Cortex of kidney (tissue), 1 donor: Measurements from ENCODE around the gene FSD2.
A peak's percentile ranks its signal among the peaks of the same experiment; 100 is the strongest.
"Not testable (repeated sequence)": the region's sequence is repeated elsewhere in the genome, so short reads cannot be mapped to it uniquely, and the experiment has no call there.

Source experiments
- DNase-seq: peaks from one replicate; lab custom pipeline; 2025; lab: John Stamatoyannopoulos, UW

Gene FSD2

GRCh38 chr15:82830427-82831173, 24.7 kb upstream of the FSD2 start:
- no peak for DNase-seq

DNA sequence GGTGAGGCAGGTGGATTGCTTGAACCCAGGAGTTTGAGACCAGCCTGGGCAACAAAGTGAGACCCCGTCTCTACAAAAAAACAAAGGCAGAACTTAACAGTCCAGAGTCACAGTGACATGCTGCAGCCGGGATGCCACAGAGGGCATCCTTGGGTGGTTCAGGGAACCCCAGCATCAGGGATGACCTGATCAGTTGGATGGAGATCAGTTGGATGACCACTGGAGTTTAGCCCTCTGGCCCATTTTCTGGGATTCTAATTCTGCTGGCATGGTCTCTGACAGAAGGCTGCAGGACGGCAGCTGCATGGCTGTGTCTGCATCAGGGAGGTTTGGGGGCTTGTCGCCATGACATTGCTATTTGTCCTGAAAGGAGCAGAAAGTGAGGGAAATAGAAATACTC, 23.4 kb upstream of the FSD2 start:
- no peak for DNase-seq

GRCh38 chr15:82828075-82828474, 22.2 kb upstream of the FSD2 start:
- DNase-seq, result no peak

GRCh38 chr15:82823049-82823448, 17.2 kb upstream of the FSD2 start:
- DNase-seq, result no peak

GRCh38 chr15:82821851-82822250, 16.0 kb upstream of the FSD2 start:
- DNase-seq, result not testable (repeated sequence)

GRCh38 chr15:82821396-82821795, 15.5 kb upstream of the FSD2 start:
- DNase-seq, result not testable (repeated sequence)

- no peak for DNase-seq
Observed at GRCh38 chr15:82820128-82820527, 14.3 kb upstream of the FSD2 start.

DNA sequence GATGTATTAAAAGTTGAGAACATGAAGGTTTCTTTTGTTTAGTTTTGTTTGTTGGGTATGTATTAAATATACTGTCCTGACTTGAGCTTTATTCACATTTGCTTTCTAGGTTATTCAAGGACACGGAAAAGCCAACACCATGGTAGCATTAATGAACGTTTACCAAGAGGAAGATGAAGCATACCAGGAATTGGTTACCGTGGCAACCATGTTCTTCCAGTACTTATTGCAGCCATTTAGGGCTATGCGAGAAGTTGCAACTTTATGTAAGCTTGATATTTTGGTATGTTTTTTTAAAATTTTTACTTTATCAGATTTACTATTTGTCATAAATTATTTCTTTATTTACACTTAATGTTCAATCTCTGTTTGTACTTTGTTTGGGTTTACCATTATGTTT, 7.1 kb upstream of the FSD2 start:
- DNase-seq, result no peak

DNA sequence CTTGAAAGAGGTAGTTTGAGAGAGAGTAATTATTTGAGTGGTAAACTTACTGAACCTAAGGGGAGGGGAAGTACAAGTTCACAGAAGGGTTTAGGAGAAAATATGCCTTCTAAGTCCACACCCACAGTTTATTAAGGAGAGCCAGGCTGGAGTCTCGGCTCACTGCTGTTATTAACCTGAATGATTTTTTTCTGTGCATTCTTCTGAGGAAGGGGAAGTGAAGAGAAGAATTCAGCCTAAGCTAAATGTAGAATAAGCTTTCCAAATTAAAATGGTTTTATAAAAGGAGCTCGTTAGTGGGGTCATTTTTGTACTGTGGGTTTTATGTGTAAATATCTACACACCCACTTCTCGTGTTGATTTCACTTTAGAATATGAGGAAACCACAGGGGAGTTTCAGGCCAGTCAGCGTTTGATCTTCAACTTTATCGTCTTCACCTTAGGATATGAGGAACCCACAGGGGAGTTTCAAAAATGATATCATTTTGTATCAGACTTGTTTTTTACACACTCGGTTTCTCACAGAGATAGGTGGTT, 5.1 kb upstream of the FSD2 start:
- no peak for DNase-seq

- DNase-seq, result no peak
Observed at GRCh38 chr15:82810061-82810889, 4.4 kb upstream of the FSD2 start.

- DNase-seq, result peak; percentile 54
Observed at GRCh38 chr15:82809308-82810060, 3.6 kb upstream of the FSD2 start, which contains the start of gene WHAMM. Gene WHAMM (plus strand): TSS chr15:82809628. CDS start chr15:82809727, 99 bp downstream.

DNA sequence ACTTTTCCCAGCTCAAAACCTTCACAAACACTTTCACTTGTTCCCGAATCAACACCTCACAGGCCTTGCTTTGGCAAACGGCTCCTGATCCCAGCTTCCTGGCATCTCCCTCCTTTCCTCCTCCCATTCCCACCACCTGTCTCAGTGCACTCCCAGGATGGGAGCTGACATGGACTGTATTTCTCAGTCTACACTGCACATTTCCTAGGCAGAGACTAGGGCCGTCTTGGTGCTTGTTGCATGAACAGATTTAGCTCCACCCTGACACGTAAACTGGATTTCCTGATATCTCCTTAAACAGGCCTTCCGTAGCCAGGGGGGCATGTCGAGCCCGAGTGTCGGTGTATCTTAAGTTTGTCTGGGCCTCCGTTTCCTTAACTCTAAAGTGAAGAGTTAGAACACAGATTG, 2.8 kb upstream of the FSD2 start:
- no peak for DNase-seq

DNA sequence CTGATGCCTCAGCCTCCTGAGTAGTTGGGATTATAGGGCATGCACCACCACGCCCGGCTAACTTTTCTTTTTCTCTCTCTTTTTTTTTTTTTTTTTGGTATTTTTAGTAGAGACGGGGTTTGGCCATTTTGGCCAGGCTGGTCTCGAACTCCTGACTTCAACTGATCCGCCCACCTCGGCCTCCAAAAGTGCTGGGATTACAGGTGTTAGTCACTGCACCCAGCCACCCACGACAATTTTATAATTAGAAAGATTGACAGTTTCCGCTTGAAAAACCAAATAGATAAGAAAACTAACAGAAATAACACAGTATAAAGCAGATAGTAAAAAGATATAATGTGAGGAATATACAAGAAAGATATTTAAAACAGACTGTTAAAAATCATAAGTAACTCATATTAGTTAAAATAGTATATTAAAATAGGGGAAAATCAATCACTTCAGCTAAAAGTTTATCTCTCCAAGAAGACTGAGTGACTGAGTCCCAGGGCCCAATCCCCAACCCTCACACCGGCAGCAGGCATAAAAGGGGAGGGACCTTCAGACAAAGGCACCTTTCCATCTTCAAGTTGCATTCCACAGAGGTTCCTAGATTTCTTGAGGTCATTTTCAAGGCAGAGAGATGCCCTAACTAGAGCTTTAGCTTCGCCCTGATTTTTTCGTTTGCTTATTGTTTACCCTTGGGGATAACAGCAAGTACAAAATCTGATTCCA, 2.2 kb upstream of the FSD2 start:
- DNase-seq, result no peak

DNA sequence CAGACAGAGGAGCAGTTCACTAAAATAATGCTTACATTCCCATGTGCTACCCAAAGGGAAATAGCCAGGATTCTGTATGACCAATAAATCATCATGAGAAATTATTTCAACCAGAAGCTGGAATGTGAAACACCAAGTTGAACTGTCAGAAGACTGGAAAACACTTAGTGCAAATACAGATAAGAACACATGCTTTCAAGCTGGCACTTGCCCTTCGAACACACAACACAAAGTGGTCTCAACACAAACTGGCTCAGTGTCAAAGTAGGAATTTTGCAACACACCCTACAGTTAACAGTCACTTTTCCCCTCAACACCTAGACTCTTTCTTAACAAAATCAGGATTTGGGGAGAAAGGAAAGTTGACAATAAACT, 1.3 kb downstream of the FSD2 start:
- DNase-seq, result no peak

DNA sequence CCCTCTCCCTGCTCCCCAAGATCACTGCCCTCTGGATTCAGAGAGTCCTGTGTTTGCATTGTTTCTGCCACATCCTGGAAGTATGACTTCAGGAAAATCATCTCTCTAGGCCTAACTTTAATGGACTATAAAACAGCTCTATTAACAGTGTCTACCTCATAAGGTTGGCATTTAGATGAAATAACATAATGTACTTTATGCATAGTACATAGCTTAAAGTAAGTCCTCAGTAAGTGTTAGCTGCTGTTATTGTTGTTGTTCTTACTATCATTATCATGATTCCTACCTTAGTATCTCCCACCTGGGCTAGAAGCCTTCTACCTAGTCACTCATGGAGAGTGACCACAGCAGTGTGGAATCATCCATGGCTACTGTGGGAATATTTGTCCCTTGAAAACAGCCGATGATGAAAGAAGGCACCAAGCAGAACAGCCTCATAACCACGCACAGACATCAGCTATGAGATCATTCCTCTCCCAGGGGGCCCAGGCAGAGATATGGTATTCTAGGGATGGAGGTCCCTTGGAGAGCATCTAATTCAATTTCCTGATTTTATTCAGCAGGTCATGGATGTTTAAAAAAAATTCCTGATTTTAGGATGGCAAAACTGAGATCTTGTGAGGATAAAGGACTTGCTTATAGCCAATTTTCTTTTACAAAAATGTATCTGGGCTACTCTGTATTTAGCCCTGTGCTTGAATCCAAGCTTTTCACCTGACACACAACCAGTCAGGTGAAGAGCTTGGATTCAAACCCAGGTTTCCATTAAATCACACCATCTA, 1.9 kb downstream of the FSD2 start:
- no peak for DNase-seq

GRCh38 chr15:82802497-82802896, 3.4 kb downstream of the FSD2 start:
- DNase-seq, result no peak

DNA sequence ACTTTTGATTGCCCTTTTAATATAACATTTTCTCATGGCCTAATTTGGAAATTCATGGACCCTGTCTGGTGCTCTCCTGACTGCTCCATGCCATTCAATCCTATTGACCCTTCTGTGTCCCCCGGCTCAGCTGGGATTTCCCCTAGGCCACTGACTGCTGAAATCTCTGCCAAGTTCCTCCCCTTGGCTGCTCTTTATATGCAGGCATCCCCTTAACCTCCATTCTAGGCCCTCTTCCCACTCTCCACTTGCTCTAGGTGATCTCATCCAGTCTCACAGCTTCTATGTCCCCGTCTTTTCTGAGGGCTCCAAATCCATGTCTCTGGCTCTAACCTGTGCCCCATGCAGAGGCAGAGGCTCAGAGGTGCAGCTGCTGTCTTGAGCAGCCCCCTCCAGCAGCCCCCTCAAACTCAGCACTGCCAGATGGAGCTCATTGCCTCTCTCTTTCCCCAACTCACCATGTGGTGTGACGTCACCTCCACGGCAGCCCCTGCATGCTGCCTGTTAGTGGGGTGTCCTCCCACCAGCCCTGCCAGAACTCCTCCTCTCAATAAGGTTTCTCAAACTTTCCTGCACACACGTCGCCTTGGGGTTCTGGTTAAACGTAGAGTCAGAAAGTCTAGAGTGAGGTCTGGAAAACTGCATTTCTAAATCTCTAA, 6.6 kb downstream of the FSD2 start:
- DNase-seq, result no peak

DNA sequence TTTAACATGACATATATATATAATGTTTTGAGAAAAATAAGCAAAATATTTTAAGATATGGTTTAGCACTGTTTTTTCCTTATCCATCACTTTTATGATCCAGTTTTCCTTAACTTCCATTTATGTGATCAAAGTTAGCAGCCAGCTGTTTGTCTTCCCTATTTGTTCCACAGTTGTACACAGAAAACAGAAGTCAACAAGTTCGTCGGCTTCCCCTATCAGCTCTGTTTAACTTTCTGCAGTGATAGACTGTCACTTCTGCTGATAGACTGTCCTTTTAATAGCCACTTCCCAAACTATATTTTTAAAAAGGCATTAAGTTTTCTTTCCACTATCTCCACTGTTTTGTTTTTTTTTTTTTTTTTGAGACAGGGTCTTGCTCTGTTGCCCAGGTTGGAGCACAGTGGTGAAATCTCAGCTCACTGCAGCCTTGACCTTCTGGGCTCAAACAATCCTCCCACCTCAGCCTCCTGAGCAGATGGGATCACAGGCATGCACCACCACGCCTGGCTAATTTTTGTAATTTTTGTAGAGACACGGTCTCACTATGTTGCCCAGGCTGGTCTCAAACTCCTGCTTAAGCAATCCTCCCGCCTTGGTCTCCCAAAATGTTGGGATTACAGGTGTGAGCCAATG, 7.2 kb downstream of the FSD2 start:
- no peak for DNase-seq

- no peak for DNase-seq
Observed at GRCh38 chr15:82798104-82798503, 7.8 kb downstream of the FSD2 start.

DNA sequence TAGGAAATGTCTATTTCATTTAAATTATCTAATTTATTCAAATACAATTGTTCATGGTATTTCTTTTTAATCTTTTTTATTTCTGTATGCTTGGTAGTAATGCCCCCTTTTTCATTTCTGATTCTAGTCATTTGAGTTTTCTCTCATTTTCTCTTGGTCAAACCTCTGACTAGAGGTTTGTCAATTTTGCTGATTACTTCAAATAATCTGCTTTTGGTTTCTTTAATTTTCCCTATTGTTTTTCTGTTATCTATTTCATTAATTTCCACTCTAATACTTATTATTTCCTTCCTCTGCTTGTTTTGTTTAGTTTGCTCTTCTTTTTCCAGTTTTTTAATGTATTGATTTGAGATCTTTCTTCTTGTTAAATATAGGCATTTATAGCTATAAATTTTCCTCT, 12.1 kb downstream of the FSD2 start:
- DNase-seq, result no peak
